Measurements from ENCODE around the gene DKK3. TPM values are rescaled to one million over a fixed set of nuclear protein-coding genes. Genes with fewer than 3 reads are reported as not detected.

Gene DKK3
- total RNA-seq, 1 experiment from 2014 or later = 156 TPM

- H3K4me1 Mint-ChIP-seq (ENCODE audit: low read depth, unreplicated experiment) = peaks cover 44% of the 10 kb centered on the region
- peaks cover 25% of the 10 kb centered on the region for H3K4me1 ChIP-seq
Measured at GRCh38 chr11:12051287-12051662, 42.8 kb upstream of the DKK3 start.

GRCh38 chr11:12050470-12051286, 42.3 kb upstream of the DKK3 start:
- TF ChIP-seq CTCF (IDR thresholded peaks at IDR 0.05; ENCODE audit: insufficient read depth in 1 of 2, low read depth in 1 of 2, low read length in 1 of 2, severe bottlenecking in 1 of 2, unreplicated experiment in 1 of 2) = no peak
- POLR2A ChIA-PET = no interaction called here
- no peak for DNase-seq
- Mint-ChIP-seq H3K4me3 (ENCODE audit: unreplicated experiment) (no peak overlapping the region), H3K36me3 (ENCODE audit: insufficient read depth, unreplicated experiment) (peaks cover 5% of the 10 kb centered on the region), H3K4me1 (ENCODE audit: low read depth, unreplicated experiment) (peaks cover 44% of the 10 kb centered on the region), H3K27me3 (ENCODE audit: insufficient read depth, unreplicated experiment) (no peaks in the 10 kb centered on the region), H3K9me3 (ENCODE audit: unreplicated experiment) (peaks cover 9% of the 10 kb centered on the region), H3K27ac (ENCODE audit: unreplicated experiment) (peak overlapping the region; percentile 69)
- Histone ChIP-seq H3K9me3 (no peaks in the 10 kb centered on the region), H3K27me3 (replicated peaks; ENCODE audit: control insufficient read depth, insufficient read depth, low read length) (no peaks in the 10 kb centered on the region), H3K4me3 (ENCODE audit: low read depth, low read length) (no peak overlapping the region), H3K4me1 (peaks cover 25% of the 10 kb centered on the region), H3K36me3 (ENCODE audit: control insufficient read depth, insufficient read depth, low read length) (no peaks in the 10 kb centered on the region)
- intact Hi-C loops (cut with micrococcal nuclease; ENCODE audit: unreplicated experiment) = no loop called here
- BruUV-seq (replicated peaks) = no TSS peak
- CTCF ChIA-PET = interaction anchor here (0.7 to 1.1 kb wide), 2 partner anchors 232 to 236 kb away, joined by 4 to 6 read pairs; no protein-coding TSS in a partner anchor

More at GRCh38 chr11:12051287-12051662, 42.8 kb upstream of the DKK3 start:
- intact Hi-C loops (cut with micrococcal nuclease; ENCODE audit: unreplicated experiment) = no loop called here
- Histone ChIP-seq H3K4me3 (ENCODE audit: low read depth, low read length) (no peak overlapping the region), H3K27me3 (replicated peaks; ENCODE audit: control insufficient read depth, insufficient read depth, low read length) (no peaks in the 10 kb centered on the region), H3K9me3 (no peaks in the 10 kb centered on the region), H3K36me3 (ENCODE audit: control insufficient read depth, insufficient read depth, low read length) (no peaks in the 10 kb centered on the region)
- no TSS peak for BruUV-seq (replicated peaks)
- Mint-ChIP-seq H3K27ac (ENCODE audit: unreplicated experiment) (no peak overlapping the region), H3K36me3 (ENCODE audit: insufficient read depth, unreplicated experiment) (no peaks in the 10 kb centered on the region), H3K27me3 (ENCODE audit: insufficient read depth, unreplicated experiment) (no peaks in the 10 kb centered on the region), H3K9me3 (ENCODE audit: unreplicated experiment) (peaks cover 9% of the 10 kb centered on the region), H3K4me3 (ENCODE audit: unreplicated experiment) (no peak overlapping the region)
- POLR2A ChIA-PET = no interaction called here
- CTCF ChIA-PET = interaction anchor here (0.7 to 1.1 kb wide), 3 partner anchors 53 to 235 kb away, joined by 3 to 6 read pairs (median 4); no protein-coding TSS in a partner anchor
- no peak for TF ChIP-seq CTCF (IDR thresholded peaks at IDR 0.05; ENCODE audit: insufficient read depth in 1 of 2, low read depth in 1 of 2, low read length in 1 of 2, severe bottlenecking in 1 of 2, unreplicated experiment in 1 of 2)
- DNase-seq = no peak

- H3K9me3 ChIP-seq = no peaks in the 10 kb centered on the region
- Mint-ChIP-seq H3K9me3 (ENCODE audit: unreplicated experiment) (peaks cover 9% of the 10 kb centered on the region), H3K4me1 (ENCODE audit: low read depth, unreplicated experiment) (peaks cover 51% of the 10 kb centered on the region), H3K4me3 (ENCODE audit: unreplicated experiment) (no peak overlapping the region), H3K36me3 (ENCODE audit: insufficient read depth, unreplicated experiment) (peaks cover 10% of the 10 kb centered on the region), H3K27me3 (ENCODE audit: insufficient read depth, unreplicated experiment) (no peaks in the 10 kb centered on the region), H3K27ac (ENCODE audit: unreplicated experiment) (peak overlapping the region; percentile 69)
- DNase-seq = peak in 1 of 2 experiments; percentile 37
- no peaks in the 10 kb centered on the region for H3K36me3 ChIP-seq (ENCODE audit: control insufficient read depth, insufficient read depth, low read length)
- POLR2A ChIA-PET = interaction anchor here (0.6 kb wide), 1 partner anchor 238 kb away, joined by 7 read pairs; no protein-coding TSS in a partner anchor
- TF ChIP-seq CTCF (IDR thresholded peaks at IDR 0.05; ENCODE audit: insufficient read depth in 1 of 2, low read depth in 1 of 2, low read length in 1 of 2, severe bottlenecking in 1 of 2, unreplicated experiment in 1 of 2) = no peak
- intact Hi-C loops (cut with micrococcal nuclease; ENCODE audit: unreplicated experiment) = no loop called here
- H3K4me1 ChIP-seq = peaks cover 33% of the 10 kb centered on the region
- CTCF ChIA-PET = interaction anchor here (1.4 kb wide), 1 partner anchor 236 kb away, joined by 3 read pairs; no protein-coding TSS in a partner anchor
- H3K27me3 ChIP-seq (replicated peaks; ENCODE audit: control insufficient read depth, insufficient read depth, low read length) = no peaks in the 10 kb centered on the region
- H3K4me3 ChIP-seq (ENCODE audit: low read depth, low read length) = no peak overlapping the region
- BruUV-seq (replicated peaks) = no TSS peak
Measured at GRCh38 chr11:12048936-12049790, 40.7 kb upstream of the DKK3 start.
